ENCODE results near the gene TRHDE.

The TRHDE gene

GRCh38 chr12:72307229-72307628 is 35.1 kb downstream of the TRHDE start:
- DNase-seq (ENCODE audit: low spot score) (no peak), FAIRE-seq (no peak)

- FAIRE-seq (no peak), DNase-seq (ENCODE audit: low spot score) (no peak)
Observed at GRCh38 chr12:72311946-72312345, 39.8 kb downstream of the TRHDE start.

- no peak for FAIRE-seq
- DNase-seq (ENCODE audit: low spot score) = no peak
Observed at GRCh38 chr12:72313806-72314205, 41.6 kb downstream of the TRHDE start.

- DNase-seq (ENCODE audit: low spot score) (no peak), FAIRE-seq (no peak)
Observed at GRCh38 chr12:72315858-72316257, 43.7 kb downstream of the TRHDE start.

- DNase-seq (ENCODE audit: low spot score) = no peak
- no peak for FAIRE-seq
Observed at GRCh38 chr12:72318341-72318740, 46.2 kb downstream of the TRHDE start.

GRCh38 chr12:72323881-72324280 is 51.7 kb downstream of the TRHDE start:
- DNase-seq (ENCODE audit: low spot score) = no peak
- no peak for FAIRE-seq

GRCh38 chr12:72330301-72330700 is 58.1 kb downstream of the TRHDE start:
- DNase-seq (ENCODE audit: low spot score) (no peak), FAIRE-seq (no peak)

- no peak for DNase-seq (ENCODE audit: low spot score)
- no peak for FAIRE-seq
Observed at GRCh38 chr12:72330784-72331183, 58.6 kb downstream of the TRHDE start.

GRCh38 chr12:72337382-72337781 is 65.2 kb downstream of the TRHDE start:
- FAIRE-seq (no peak), DNase-seq (ENCODE audit: low spot score) (no peak)

- DNase-seq (ENCODE audit: low spot score) = no peak
- FAIRE-seq = no peak
Observed at GRCh38 chr12:72337946-72338345, 65.8 kb downstream of the TRHDE start.

GRCh38 chr12:72338437-72338836 is 66.3 kb downstream of the TRHDE start:
- FAIRE-seq (no peak), DNase-seq (ENCODE audit: low spot score) (no peak)

GRCh38 chr12:72346363-72346944 is 74.3 kb downstream of the TRHDE start:
- no peak for FAIRE-seq
- DNase-seq (ENCODE audit: low spot score) = peak; percentile 29

- FAIRE-seq (no peak), DNase-seq (ENCODE audit: low spot score) (no peak)
Observed at GRCh38 chr12:72349491-72349890, 77.3 kb downstream of the TRHDE start.

GRCh38 chr12:72359416-72359815 is 87.2 kb downstream of the TRHDE start:
- DNase-seq (ENCODE audit: low spot score) (no peak), FAIRE-seq (no peak)

GRCh38 chr12:72365151-72365550 is 93.0 kb downstream of the TRHDE start:
- FAIRE-seq = no peak

GRCh38 chr12:72366255-72366654 is 94.1 kb downstream of the TRHDE start:
- no peak for DNase-seq (ENCODE audit: low spot score)
- FAIRE-seq = no peak

More at GRCh38 chr12:72365151-72365550, 93.0 kb downstream of the TRHDE start:
- DNase-seq (ENCODE audit: low spot score) = no peak

- no peak for FAIRE-seq
Observed at GRCh38 chr12:72368298-72368697, 96.1 kb downstream of the TRHDE start.

GRCh38 chr12:72368719-72369422 is 96.7 kb downstream of the TRHDE start:
- FAIRE-seq (no peak), DNase-seq (ENCODE audit: low spot score) (no peak)

More at GRCh38 chr12:72368298-72368697, 96.1 kb downstream of the TRHDE start:
- DNase-seq (ENCODE audit: low spot score) = no peak

- DNase-seq (ENCODE audit: low spot score) = no peak
- FAIRE-seq = no peak
Observed at GRCh38 chr12:72369423-72369959, 97.3 kb downstream of the TRHDE start.

- no peak for FAIRE-seq
Observed at GRCh38 chr12:72380441-72380840, 108.3 kb downstream of the TRHDE start.

GRCh38 chr12:72388322-72388721 is 116.2 kb downstream of the TRHDE start:
- DNase-seq (ENCODE audit: low spot score) = no peak
- no peak for FAIRE-seq

More at GRCh38 chr12:72380441-72380840, 108.3 kb downstream of the TRHDE start:
- DNase-seq (ENCODE audit: low spot score) = no peak

GRCh38 chr12:72390146-72390545 is 118.0 kb downstream of the TRHDE start:
- DNase-seq (ENCODE audit: low spot score) (no peak), FAIRE-seq (no peak)

GRCh38 chr12:72406111-72406510 is 133.9 kb downstream of the TRHDE start:
- FAIRE-seq (no peak), DNase-seq (ENCODE audit: low spot score) (no peak)
